ENCODE data around the gene ITGA5. TPM values are rescaled to one million over a fixed set of nuclear protein-coding genes. Genes with fewer than 3 reads are reported as not detected.

ITGA5 gene
- total and polyA plus RNA-seq, 9 of the 15 experiments (the other 6 are each of a cell fraction or from before 2014, with no cell fraction given), result 9.1 to 82.1 (median 47.4) TPM

- TF ChIP-seq, protein P1, sequence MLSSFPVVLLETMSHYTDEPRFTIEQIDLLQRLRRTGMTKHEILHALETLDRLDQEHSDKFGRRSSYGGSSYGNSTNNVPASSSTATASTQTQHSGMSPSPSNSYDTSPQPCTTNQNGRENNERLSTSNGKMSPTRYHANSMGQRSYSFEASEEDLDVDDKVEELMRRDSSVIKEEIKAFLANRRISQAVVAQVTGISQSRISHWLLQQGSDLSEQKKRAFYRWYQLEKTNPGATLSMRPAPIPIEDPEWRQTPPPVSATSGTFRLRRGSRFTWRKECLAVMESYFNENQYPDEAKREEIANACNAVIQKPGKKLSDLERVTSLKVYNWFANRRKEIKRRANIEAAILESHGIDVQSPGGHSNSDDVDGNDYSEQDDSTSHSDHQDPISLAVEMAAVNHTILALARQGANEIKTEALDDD (IDR thresholded peaks at IDR 0.05), result no peak
- peak; percentile 56; the same call in 1 of the 2 replicates for TF ChIP-seq YBX1 (IDR thresholded peaks at IDR 0.05)
- TF ChIP-seq PHB2 (IDR thresholded peaks at IDR 0.05; ENCODE audit: low read depth), result peak; percentile 74
- TF ChIP-seq MEF2A (IDR thresholded peaks at IDR 0.05; ENCODE audit: control insufficient read depth, low read depth, low read length), result no peak
- TF ChIP-seq, protein P2, sequence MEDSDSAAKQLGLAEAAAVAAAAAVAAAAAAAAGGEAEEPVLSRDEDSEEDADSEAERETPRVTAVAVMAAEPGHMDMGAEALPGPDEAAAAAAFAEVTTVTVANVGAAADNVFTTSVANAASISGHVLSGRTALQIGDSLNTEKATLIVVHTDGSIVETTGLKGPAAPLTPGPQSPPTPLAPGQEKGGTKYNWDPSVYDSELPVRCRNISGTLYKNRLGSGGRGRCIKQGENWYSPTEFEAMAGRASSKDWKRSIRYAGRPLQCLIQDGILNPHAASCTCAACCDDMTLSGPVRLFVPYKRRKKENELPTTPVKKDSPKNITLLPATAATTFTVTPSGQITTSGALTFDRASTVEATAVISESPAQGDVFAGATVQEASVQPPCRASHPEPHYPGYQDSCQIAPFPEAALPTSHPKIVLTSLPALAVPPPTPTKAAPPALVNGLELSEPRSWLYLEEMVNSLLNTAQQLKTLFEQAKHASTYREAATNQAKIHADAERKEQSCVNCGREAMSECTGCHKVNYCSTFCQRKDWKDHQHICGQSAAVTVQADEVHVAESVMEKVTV (CRISPR knock-in tag; IDR thresholded peaks at IDR 0.05), result no peak
- TF ChIP-seq PTRF (tag; IDR thresholded peaks at IDR 0.05), result no peak
- peak; percentile 73; the same call in 1 of the 2 replicates for TF ChIP-seq MCM3 (IDR thresholded peaks at IDR 0.05)
- peak; percentile 87 for TF ChIP-seq SMARCA5 (IDR thresholded peaks at IDR 0.05)
- TF ChIP-seq HCFC1 (IDR thresholded peaks at IDR 0.05; ENCODE audit: low read depth, low read length), result no peak
- TF ChIP-seq PHF20 (IDR thresholded peaks at IDR 0.05; ENCODE audit: partially characterized antibody), result peak; percentile 20
- TF ChIP-seq C11orf30 (IDR thresholded peaks at IDR 0.05; ENCODE audit: low read depth), result no peak
- TF ChIP-seq EP300 (IDR thresholded peaks at IDR 0.05; ENCODE audit: low read length), result peak; percentile 40; the same call in 1 of the 2 replicates
- TF ChIP-seq KDM5B (IDR thresholded peaks at IDR 0.05; ENCODE audit: insufficient replicate concordance, low read depth, low read length), result peak; percentile 36
- no peak for TF ChIP-seq CXXC5 (CRISPR knock-in tag; IDR thresholded peaks at IDR 0.05)
- no peak for TF ChIP-seq PURB (CRISPR knock-in tag; IDR thresholded peaks at IDR 0.05; ENCODE audit: low read depth)
- no peak for TF ChIP-seq KDM4B (IDR thresholded peaks at IDR 0.05; ENCODE audit: borderline replicate concordance in 2 of 2, low read depth in 1 of 2)
- peak; percentile 87 for TF ChIP-seq SUPT5H (IDR thresholded peaks at IDR 0.05)
- 0 out of 2 replicates have a peak, but pooled peaks have one; percentile 42 for TF ChIP-seq PHTF2 (CRISPR knock-in tag; IDR thresholded peaks at IDR 0.05)
- peak in 1 of 3 experiments; percentile 12 for TF ChIP-seq YY1 (IDR thresholded peaks at IDR 0.05; ENCODE audit: borderline replicate concordance in 1 of 3, control insufficient read depth in 1 of 3, extremely low read depth in 1 of 3, insufficient read depth in 3 of 3, insufficient read length in 1 of 3, insufficient replicate concordance in 2 of 3, low read depth in 1 of 3, low read length in 2 of 3)
- TF ChIP-seq, protein P3, sequence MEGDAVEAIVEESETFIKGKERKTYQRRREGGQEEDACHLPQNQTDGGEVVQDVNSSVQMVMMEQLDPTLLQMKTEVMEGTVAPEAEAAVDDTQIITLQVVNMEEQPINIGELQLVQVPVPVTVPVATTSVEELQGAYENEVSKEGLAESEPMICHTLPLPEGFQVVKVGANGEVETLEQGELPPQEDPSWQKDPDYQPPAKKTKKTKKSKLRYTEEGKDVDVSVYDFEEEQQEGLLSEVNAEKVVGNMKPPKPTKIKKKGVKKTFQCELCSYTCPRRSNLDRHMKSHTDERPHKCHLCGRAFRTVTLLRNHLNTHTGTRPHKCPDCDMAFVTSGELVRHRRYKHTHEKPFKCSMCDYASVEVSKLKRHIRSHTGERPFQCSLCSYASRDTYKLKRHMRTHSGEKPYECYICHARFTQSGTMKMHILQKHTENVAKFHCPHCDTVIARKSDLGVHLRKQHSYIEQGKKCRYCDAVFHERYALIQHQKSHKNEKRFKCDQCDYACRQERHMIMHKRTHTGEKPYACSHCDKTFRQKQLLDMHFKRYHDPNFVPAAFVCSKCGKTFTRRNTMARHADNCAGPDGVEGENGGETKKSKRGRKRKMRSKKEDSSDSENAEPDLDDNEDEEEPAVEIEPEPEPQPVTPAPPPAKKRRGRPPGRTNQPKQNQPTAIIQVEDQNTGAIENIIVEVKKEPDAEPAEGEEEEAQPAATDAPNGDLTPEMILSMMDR (IDR thresholded peaks at IDR 0.05 in 2 of 3, conservative IDR thresholded peaks at IDR 0.05 in 1 of 3; ENCODE audit: insufficient read depth in 2 of 3, low read depth in 1 of 3, low read length in 3 of 3), result no peak; a peak in 1 of 6 replicates
- TF ChIP-seq CSDE1 (IDR thresholded peaks at IDR 0.05), result 0 out of 4 replicates have a peak, but pooled peaks of 1 of the 2 experiments have one; percentile 73
- peak; percentile 62; the same call in 1 of the 2 replicates for TF ChIP-seq BCOR (IDR thresholded peaks at IDR 0.05)
- TF ChIP-seq RCOR1 (IDR thresholded peaks at IDR 0.05; ENCODE audit: borderline replicate concordance in 1 of 2, low read depth in 2 of 2, low read length in 2 of 2), result 0 out of 4 replicates have a peak, but pooled peaks of 1 of the 2 experiments have one; percentile 9
Measured at GRCh38 chr12:54358191-54358944, 60.7 kb downstream of the ITGA5 start (continued).
